Neuronal stem cell (in vitro differentiated cells): ENCODE results near the gene PRICKLE1.

Source experiments
- DNase-seq: peaks from one replicate; pipeline ENCODE4 v3.0.0-alpha.2; 2013; ENCODE audit warnings: low spot score
- H2AFZ ChIP-seq: one replicate; pipeline ENCODE4 v1.6.1; 2013; ENCODE audit warnings: mild to moderate bottlenecking, low read length, inconsistent platforms
- H2AK5ac ChIP-seq: 2 replicates; pipeline ENCODE4 v1.6.1; 2013; ENCODE audit warnings: low read depth, mild to moderate bottlenecking, inconsistent platforms, low read length, moderate library complexity, mixed read lengths
- H2BK120ac ChIP-seq: 2 replicates; pipeline ENCODE4 v1.6.1; 2013; ENCODE audit warnings: low read depth, mild to moderate bottlenecking, inconsistent platforms, low read length, moderate library complexity, mixed read lengths
- H2BK12ac ChIP-seq: one replicate; pipeline ENCODE4 v1.6.1; 2013; ENCODE audit warnings: low read length, inconsistent platforms
- H2BK15ac ChIP-seq: 2 replicates; pipeline ENCODE4 v1.6.1; 2013; ENCODE audit warnings: mild to moderate bottlenecking, low read length, inconsistent platforms, mixed read lengths
- H2BK5ac ChIP-seq: one replicate; pipeline ENCODE4 v1.6.1; 2013; ENCODE audit warnings: inconsistent platforms, mild to moderate bottlenecking, low read length, moderate library complexity
- H3K14ac ChIP-seq: one replicate; pipeline ENCODE4 v1.6.1; 2013; ENCODE audit warnings: low read length, inconsistent platforms
- H3K18ac ChIP-seq: 2 replicates; pipeline ENCODE4 v1.6.1; 2013; ENCODE audit warnings: low read length, inconsistent platforms
- H3K23ac ChIP-seq: 2 replicates; pipeline ENCODE4 v1.6.1; 2013; ENCODE audit warnings: low read depth, mild to moderate bottlenecking, mixed read lengths, low read length, inconsistent platforms; ENCODE audit not compliant: poor library complexity
- H3K27ac ChIP-seq: replicated peaks from 3 replicates; pipeline ENCODE4 v1.5.1; 2013; ENCODE audit warnings: low read length, inconsistent platforms
- H3K27me3 ChIP-seq, 3 experiments: 2 replicates each; pipeline ENCODE4 v1.6.1; 2013; ENCODE audit warnings: low read length in 3 of 3, mild to moderate bottlenecking in 2 of 3, inconsistent platforms in 1 of 3, low read depth in 1 of 3, mixed read lengths in 1 of 3, moderate library complexity in 1 of 3; ENCODE audit not compliant: control insufficient read depth in 3 of 3, insufficient read depth in 3 of 3
- H3K36me3 ChIP-seq, 2 donors: replicated peaks in 1 of 2; 2 replicates each; pipeline ENCODE4 v1.6.1; 2013; ENCODE audit warnings: low read length in 2 of 2; ENCODE audit not compliant: control insufficient read depth in 2 of 2, insufficient read depth in 2 of 2
- H3K4ac ChIP-seq: 2 replicates; pipeline ENCODE4 v1.6.1; 2013; ENCODE audit warnings: inconsistent platforms, mild to moderate bottlenecking, low read length, moderate library complexity
- H3K4me1 ChIP-seq, 2 donors: 1 replicate in 1 of 2; 2 replicates in 1 of 2; pipeline ENCODE4 v1.6.1; 2013; ENCODE audit warnings: low read length in 2 of 2, low read depth in 1 of 2; ENCODE audit not compliant: control insufficient read depth in 2 of 2, insufficient read depth in 1 of 2
- H3K4me2 ChIP-seq: one replicate; pipeline ENCODE4 v1.6.1; 2013; ENCODE audit warnings: mild to moderate bottlenecking, low read length, inconsistent platforms; ENCODE audit not compliant: insufficient read depth, poor library complexity, severe bottlenecking
- H3K4me3 ChIP-seq, 2 donors: 2 replicates each; pipeline ENCODE4 v1.5.1; 2013; ENCODE audit warnings: low read length in 2 of 2, mild to moderate bottlenecking in 2 of 2, inconsistent platforms in 1 of 2, moderate library complexity in 1 of 2
- H3K79me1 ChIP-seq: one replicate; pipeline ENCODE4 v1.6.1; 2013; ENCODE audit warnings: low read depth, mild to moderate bottlenecking, inconsistent platforms, low read length, moderate library complexity
- H3K9ac ChIP-seq: one replicate; pipeline ENCODE4 v1.6.1; 2013; ENCODE audit warnings: mild to moderate bottlenecking, low read depth, low read length, inconsistent platforms; ENCODE audit not compliant: poor library complexity
- H3K9me3 ChIP-seq, 2 donors: replicated peaks in 1 of 2; 2 replicates each; pipeline versions ENCODE3 to v1.6.1; 2013; ENCODE audit warnings: low read length in 2 of 2, mild to moderate bottlenecking in 2 of 2, inconsistent platforms in 1 of 2, low read depth in 1 of 2, mixed read lengths in 1 of 2, moderate library complexity in 1 of 2; ENCODE audit not compliant: control insufficient read depth in 2 of 2, insufficient read depth in 1 of 2
- H4K8ac ChIP-seq: one replicate; pipeline ENCODE4 v1.6.1; 2013; ENCODE audit warnings: low read depth, mild to moderate bottlenecking, inconsistent platforms, low read length, moderate library complexity
- H4K91ac ChIP-seq: one replicate; pipeline ENCODE4 v1.6.1; 2013; ENCODE audit warnings: low read length, low read depth, mild to moderate bottlenecking, inconsistent platforms; ENCODE audit not compliant: poor library complexity
- WGBS, 2 donors: extraction: QIAGEN DNeasy Blood & Tissue Kit; methylation state at CpG; one replicate each; pipeline ENCODE4 v1.1.7; 2013; ENCODE audit warnings: missing lambda C conversion rate in 2 of 2, mixed read lengths in 1 of 2; ENCODE audit not compliant: insufficient read length in 2 of 2, insufficient replicate concordance in 1 of 2; ENCODE audit errors: extremely low coverage in 2 of 2; 5-methylcytosine and 5-hydroxymethylcytosine counted together

The PRICKLE1 gene

DNA sequence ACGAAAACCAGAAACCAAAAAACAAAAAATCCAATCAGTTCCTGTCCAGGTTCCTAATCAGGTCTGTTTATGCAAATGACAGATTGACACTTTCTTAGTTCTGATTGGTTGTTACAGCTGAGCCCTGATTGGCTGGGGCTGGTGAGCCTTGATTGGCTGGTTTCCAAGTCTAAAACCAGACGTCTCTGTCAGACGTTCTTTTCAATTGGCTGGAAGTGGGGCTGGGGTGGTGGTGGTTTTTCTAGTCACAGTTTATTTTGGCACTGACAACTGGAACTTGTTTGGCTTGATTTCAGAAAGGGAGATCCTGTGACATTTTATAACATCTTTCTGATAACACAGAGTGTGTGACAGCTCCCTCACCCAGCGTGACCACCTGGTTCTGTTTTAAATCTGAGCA is 36.1 kb upstream of the PRICKLE1 start:
- Histone ChIP-seq H3K79me1 (no peaks in the 10 kb centered on the region), H3K18ac (no peak overlapping the region), H3K4me3 (no peak overlapping the region), H3K27ac (no peak overlapping the region), H3K23ac (no peak overlapping the region), H3K27me3 (no peaks in the 10 kb centered on the region), H4K8ac (no peak overlapping the region), H3K36me3 (no peaks in the 10 kb centered on the region), H3K4me2 (no peak overlapping the region), H4K91ac (no peak overlapping the region), H3K14ac (no peak overlapping the region), H2BK120ac (no peak overlapping the region), H2AFZ (no peak overlapping the region), H3K4me1 (no peaks in the 10 kb centered on the region), H2BK15ac (no peak overlapping the region), H2AK5ac (no peak overlapping the region), H3K9me3 (no peaks in the 10 kb centered on the region), H3K9ac (no peak overlapping the region), H2BK5ac (no peak overlapping the region), H2BK12ac (no peak overlapping the region), H3K4ac (no peak overlapping the region)
- no CpG with 5 or more reads among the region's 4 CpGs for WGBS, 2 donors
- no peak for DNase-seq

DNA sequence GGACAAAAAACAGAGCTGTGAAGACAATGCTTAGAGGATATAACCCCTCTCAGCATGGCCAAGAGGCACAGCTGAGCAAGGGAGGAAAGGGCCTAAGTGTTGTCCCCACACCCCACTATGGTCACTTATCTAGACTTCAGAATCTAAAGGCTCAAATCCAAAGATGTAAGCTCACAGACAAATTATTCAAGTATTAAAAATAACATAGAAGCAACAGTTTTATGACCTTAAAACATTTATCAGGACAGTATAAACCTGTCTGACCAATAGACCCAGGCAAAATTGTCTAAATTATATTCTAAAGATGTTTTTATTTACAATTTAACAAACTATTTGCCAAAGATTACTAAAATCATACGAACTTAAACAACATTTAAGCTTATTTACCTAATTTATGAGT is 28.1 kb upstream of the PRICKLE1 start:
- Histone ChIP-seq H3K36me3 (no peaks in the 10 kb centered on the region), H3K23ac (no peak overlapping the region), H2BK120ac (no peak overlapping the region), H2AFZ (no peak overlapping the region), H4K91ac (no peak overlapping the region), H3K4ac (no peak overlapping the region), H2BK5ac (no peak overlapping the region), H3K9ac (no peak overlapping the region), H3K18ac (no peak overlapping the region), H3K27me3 (no peaks in the 10 kb centered on the region), H3K14ac (no peak overlapping the region), H3K4me2 (no peak overlapping the region), H4K8ac (no peak overlapping the region), H3K4me3 (no peak overlapping the region), H2BK15ac (no peak overlapping the region), H2AK5ac (no peak overlapping the region), H3K4me1 (no peaks in the 10 kb centered on the region), H3K27ac (no peak overlapping the region), H2BK12ac (no peak overlapping the region), H3K9me3 (peaks cover 2 to 19% of the 10 kb centered on the region in 2 donors), H3K79me1 (no peaks in the 10 kb centered on the region)
- WGBS, 2 donors: no CpG with 5 or more reads among the region's 1 CpG
- DNase-seq: peak; percentile 12

DNA sequence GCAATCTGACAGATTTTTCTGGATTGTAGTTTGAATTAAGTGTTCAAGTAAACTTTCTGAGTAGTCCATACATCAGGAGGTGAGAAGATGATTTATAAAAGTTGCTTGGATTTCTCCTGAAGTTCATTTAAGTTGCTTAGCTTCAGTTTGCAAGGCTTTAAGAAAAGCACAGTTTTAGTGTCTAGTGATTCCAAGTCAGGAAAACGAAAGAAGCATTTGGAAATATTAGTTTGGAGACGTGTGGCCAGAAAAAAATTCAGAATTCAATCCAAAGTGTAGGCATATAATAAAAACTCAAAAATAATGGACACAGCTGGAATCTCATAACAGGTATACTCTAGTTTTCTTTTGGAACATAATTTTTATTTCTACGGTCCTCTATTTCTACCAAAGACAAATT is 25.5 kb upstream of the PRICKLE1 start:
- no peak overlapping the region for H3K4me2 ChIP-seq
- no peak overlapping the region for H2BK5ac ChIP-seq
- H3K23ac ChIP-seq: no peak overlapping the region
- DNase-seq: no peak
- no peak overlapping the region for H3K9ac ChIP-seq
- no peak overlapping the region for H3K27ac ChIP-seq
- H3K14ac ChIP-seq: no peak overlapping the region
- H4K8ac ChIP-seq: no peak overlapping the region
- H3K18ac ChIP-seq: no peak overlapping the region
- WGBS, 2 donors: no CpG with 5 or more reads among the region's 3 CpGs
- no peak overlapping the region for H3K4ac ChIP-seq
- H2BK120ac ChIP-seq: no peak overlapping the region
- H3K79me1 ChIP-seq: no peaks in the 10 kb centered on the region
- H4K91ac ChIP-seq: no peak overlapping the region
- H3K4me1 ChIP-seq: no peaks in the 10 kb centered on the region
- H3K36me3 ChIP-seq: no peaks in the 10 kb centered on the region
- no peak overlapping the region for H2BK15ac ChIP-seq
- H2AK5ac ChIP-seq: no peak overlapping the region
- peaks cover 2 to 19% of the 10 kb centered on the region in 2 donors for H3K9me3 ChIP-seq
- H3K27me3 ChIP-seq: no peaks in the 10 kb centered on the region
- H2AFZ ChIP-seq: no peak overlapping the region
- H2BK12ac ChIP-seq: no peak overlapping the region
- H3K4me3 ChIP-seq: no peak overlapping the region

DNA sequence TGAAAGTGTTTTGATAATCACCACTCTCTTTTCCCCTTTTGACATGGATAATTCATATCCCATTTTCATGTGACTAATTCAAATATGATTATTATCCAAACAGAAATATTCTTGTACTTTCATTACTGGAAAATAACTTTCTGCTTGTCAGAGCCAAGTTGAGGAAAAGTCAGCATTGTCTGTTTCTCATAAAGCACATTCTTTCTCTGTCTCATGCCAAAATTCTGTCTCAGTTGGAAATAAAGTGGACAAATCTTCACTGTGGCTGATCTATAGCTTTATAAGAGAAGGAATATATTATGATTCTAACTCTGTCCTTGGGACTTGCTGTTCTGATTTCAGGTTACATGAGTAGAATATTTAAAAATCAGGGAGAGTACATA is 22.7 kb upstream of the PRICKLE1 start:
- Histone ChIP-seq H2BK12ac (no peak overlapping the region), H3K14ac (no peak overlapping the region), H3K18ac (no peak overlapping the region), H4K91ac (no peak overlapping the region), H3K4me1 (no peaks in the 10 kb centered on the region), H3K4me2 (no peak overlapping the region), H2AK5ac (no peak overlapping the region), H3K4me3 (no peak overlapping the region), H2BK5ac (no peak overlapping the region), H4K8ac (no peak overlapping the region), H3K36me3 (no peaks in the 10 kb centered on the region), H2BK120ac (no peak overlapping the region), H2BK15ac (no peak overlapping the region), H3K9ac (no peak overlapping the region), H3K79me1 (no peaks in the 10 kb centered on the region), H3K9me3 (peaks cover 0 to 1% of the 10 kb centered on the region in 2 donors), H2AFZ (no peak overlapping the region), H3K23ac (no peak overlapping the region), H3K27ac (no peak overlapping the region), H3K4ac (no peak overlapping the region), H3K27me3 (no peaks in the 10 kb centered on the region)
- DNase-seq: no peak
